ENCODE data around the gene ZNF503. TPM values are rescaled to one million over a fixed set of nuclear protein-coding genes. Genes with fewer than 3 reads are reported as not detected.

The ZNF503 gene
- total RNA-seq, 2 donors from 2014 or later, result 8.9 to 9.8 TPM

GRCh38 chr10:75429159-75429827 is 27.7 kb upstream of the ZNF503 start:
- no peak overlapping the region for H3K4me3 ChIP-seq
- H3K4me1 ChIP-seq, result peaks cover 0 to 40% of the 10 kb centered on the region in 2 donors
- no peaks in the 10 kb centered on the region for H3K9me3 ChIP-seq
- TF ChIP-seq CTCF (IDR thresholded peaks at IDR 0.05), result no peak
- peak overlapping the region in 1 of 2 donors; percentile 3 for H3K27ac ChIP-seq
- no peaks in the 10 kb centered on the region for H3K27me3 ChIP-seq
- no peak for DNase-seq (ENCODE audit: low spot score)
- H3K36me3 ChIP-seq, result no peaks in the 10 kb centered on the region

GRCh38 chr10:75428434-75429158 is 27.0 kb upstream of the ZNF503 start:
- no peak for DNase-seq (ENCODE audit: low spot score)
- H3K9me3 ChIP-seq, result no peaks in the 10 kb centered on the region
- H3K27ac ChIP-seq, result peak overlapping the region in 1 of 2 donors; percentile 22
- no peak for TF ChIP-seq CTCF (IDR thresholded peaks at IDR 0.05)
- H3K4me3 ChIP-seq, result no peak overlapping the region
- H3K36me3 ChIP-seq, result no peaks in the 10 kb centered on the region
- H3K27me3 ChIP-seq, result no peaks in the 10 kb centered on the region
- H3K4me1 ChIP-seq, result peaks cover 0 to 40% of the 10 kb centered on the region in 2 donors

- DNase-seq (ENCODE audit: low spot score), result no peak
- no peaks in the 10 kb centered on the region for H3K36me3 ChIP-seq
- H3K27me3 ChIP-seq, result no peaks in the 10 kb centered on the region
- H3K4me3 ChIP-seq, result no peak overlapping the region
- TF ChIP-seq CTCF (IDR thresholded peaks at IDR 0.05), result no peak
- H3K27ac ChIP-seq, result peak overlapping the region in 1 of 2 donors; percentile 22
- H3K4me1 ChIP-seq, result peaks cover 0 to 40% of the 10 kb centered on the region in 2 donors
- H3K9me3 ChIP-seq, result no peaks in the 10 kb centered on the region
Observed at GRCh38 chr10:75427951-75428350, 26.4 kb upstream of the ZNF503 start.

- peaks cover 0 to 39% of the 10 kb centered on the region in 2 donors for H3K4me1 ChIP-seq
- no peaks in the 10 kb centered on the region for H3K36me3 ChIP-seq
- H3K4me3 ChIP-seq, result no peak overlapping the region
- H3K27ac ChIP-seq, result no peak overlapping the region
- no peak for DNase-seq (ENCODE audit: low spot score)
- TF ChIP-seq CTCF (IDR thresholded peaks at IDR 0.05), result no peak
- no peaks in the 10 kb centered on the region for H3K27me3 ChIP-seq
- no peaks in the 10 kb centered on the region for H3K9me3 ChIP-seq
Observed at GRCh38 chr10:75426880-75427279, 25.3 kb upstream of the ZNF503 start.

GRCh38 chr10:75425291-75426079 is 23.9 kb upstream of the ZNF503 start:
- no peaks in the 10 kb centered on the region for H3K36me3 ChIP-seq

More at GRCh38 chr10:75425291-75426079, 23.9 kb upstream of the ZNF503 start:
- TF ChIP-seq CTCF (IDR thresholded peaks at IDR 0.05), result no peak
- Histone ChIP-seq H3K27ac (no peak overlapping the region), H3K4me3 (no peak overlapping the region), H3K27me3 (no peaks in the 10 kb centered on the region), H3K4me1 (peaks cover 0 to 28% of the 10 kb centered on the region in 2 donors), H3K9me3 (no peaks in the 10 kb centered on the region)
- DNase-seq (ENCODE audit: low spot score), result no peak
